Pancreas (tissue), 10 donors: Measurements from ENCODE around the gene POGLUT3. TPM values are rescaled to one million over a fixed set of nuclear protein-coding genes. Genes with fewer than 3 reads are reported as not detected.

Experiments used
- ATAC-seq, 4 donors: fragments of 200-7000 bp; cut with Tn5 transposase; one replicate each; pipeline versions ENCODE4 v1.8.0 to v1.9.1; 2020; ENCODE audit warnings: mild to moderate bottlenecking in 4 of 4, moderate library complexity in 4 of 4
- DNase-seq, 6 donors: peaks; one replicate each; pipeline ENCODE4 v3.0.0-alpha.2; 2020
- FAIRE-seq: peaks from 2 replicates; lab custom pipeline; 2012; peaks lifted over from hg19 to GRCh38; lab: Jason Lieb, UNC
- H3K27ac ChIP-seq, 4 donors: fragments of 200-600 bp; sonication (generic); 1 replicate in 3 of 4; 2 replicates in 1 of 4; pipeline versions ENCODE4 v1.5.0 to v1.8.0; 2020
- H3K27me3 ChIP-seq, 4 donors: fragments of 200-600 bp; one replicate each; pipeline ENCODE4 v1.8.0; 2021
- H3K36me3 ChIP-seq, 3 donors: fragments of 200-600 bp; sonication (generic) in 1 of 3; one replicate each; pipeline versions ENCODE4 v1.5.0 to v1.8.0; 2020 to 2021
- H3K4me1 ChIP-seq, 3 donors: fragments of 200-600 bp; one replicate each; pipeline ENCODE4 v1.8.0; 2021
- H3K4me3 ChIP-seq, 4 donors: fragments of 200-600 bp; sonication (generic) in 2 of 4; one replicate each; pipeline versions ENCODE4 v1.5.0 to v1.8.0; 2020 to 2021
- H3K9me3 ChIP-seq, 4 donors: fragments of 200-600 bp; one replicate each; pipeline ENCODE4 v1.8.0; 2021
- CTCF ChIP-seq, 4 donors: fragments of 200-600 bp; sonication (generic) in 3 of 4; IDR thresholded peaks; one replicate each; pipeline versions ENCODE4 v1.5.0 to v1.8.0; 2021; ENCODE audit warnings: antibody characterized with exemption in 4 of 4
- WGBS, 2 donors: extraction: QIAGEN DNeasy Blood & Tissue Kit; methylation state at CpG; one replicate each; pipeline ENCODE4 v1.1.7; 2013; 5-methylcytosine and 5-hydroxymethylcytosine counted together
- intact Hi-C, 3 donors: fragments of 100-400 bp; cut with DNase I; formaldehyde crosslinking; loops; one replicate each; pipeline versions ENCODE4 v1.11.1 to v1.14.2; 2022
- polyA plus RNA-seq, 2 donors: library from polyadenylated mRNA; stranded (reverse); fragments of 200-250 nt; gene quantifications; one replicate each; pipeline ENCODE4 v1.2.3, GENCODE V29; 2013
- total RNA-seq, 6 donors: library from RNA; stranded (reverse); fragmentation: NEBNext Ultra II Directional in 4 of 6; extraction: Animal tissue kit (Norgen Biotek cat#: 25700) in 4 of 6; gene quantifications; one replicate each; pipeline versions ENCODE4 v1.2.1 to v1.2.4, GENCODE V29; 2021 to 2023
- donor health status: healthy with polysubstance abuse.
- donor health status: DM: no; HTN: no; CAD: no; lungs with moderate emphysema.
- donor health status: DM: no; HTN: no; CAD: no.
- donor health status: control.
- donor health status: control.
- donor health status: Bipolar disorder and iron deficiency.
- donor health status: DM: yes; HTN: yes; CAD: no.
- donor health status: DM: no; HTN: no; CAD: no.
- donor health status: DM: no; HTN: no; CAD: no.
- donor health status: DM: yes; HTN: yes; CAD: no.

Gene POGLUT3
- total and polyA plus RNA-seq, 8 donors: 3.8 to 12.1 (median 7.5) TPM

- peaks cover 0 to 10% (median 3%) of the 10 kb centered on the region in 3 donors for H3K36me3 ChIP-seq
- no peak overlapping the region for H3K4me3 ChIP-seq
- FAIRE-seq: no peak
- H3K4me1 ChIP-seq: no peaks in the 10 kb centered on the region
- no peak overlapping the region for H3K27ac ChIP-seq
- no peak for ATAC-seq
- DNase-seq: no peak
- no peaks in the 10 kb centered on the region for H3K9me3 ChIP-seq
- no peaks in the 10 kb centered on the region for H3K27me3 ChIP-seq
- 84 to 87% methylated on average over 10 of the region's 10 CpGs for WGBS, 2 donors
- no peak for TF ChIP-seq CTCF (IDR thresholded peaks at IDR 0.05)
- intact Hi-C loops: no loop called here
These were observed 20.4 kb upstream of the POGLUT3 start for GRCh38 chr11:108518581-108518980.

- no peak overlapping the region for H3K27ac ChIP-seq
- H3K9me3 ChIP-seq: no peaks in the 10 kb centered on the region
- FAIRE-seq: no peak
- 98% methylated on average over 4 of the region's 4 CpGs for WGBS, 2 donors
- no peak overlapping the region for H3K4me3 ChIP-seq
- no peaks in the 10 kb centered on the region for H3K4me1 ChIP-seq
- peaks cover 0 to 10% (median 3%) of the 10 kb centered on the region in 3 donors for H3K36me3 ChIP-seq
- ATAC-seq: no peak
- TF ChIP-seq CTCF (IDR thresholded peaks at IDR 0.05): no peak
- no peaks in the 10 kb centered on the region for H3K27me3 ChIP-seq
- no peak for DNase-seq
- intact Hi-C loops: no loop called here
These were observed 17.9 kb upstream of the POGLUT3 start for GRCh38 chr11:108516125-108516524.

- no peaks in the 10 kb centered on the region for H3K27me3 ChIP-seq
- DNase-seq: no peak
- ATAC-seq: no peak
- peaks cover 0 to 10% (median 3%) of the 10 kb centered on the region in 3 donors for H3K36me3 ChIP-seq
- no peaks in the 10 kb centered on the region for H3K4me1 ChIP-seq
- intact Hi-C loops: no loop called here
- no peak overlapping the region for H3K4me3 ChIP-seq
- WGBS, 2 donors: 94 to 95% methylated on average over 2 of the region's 2 CpGs
- no peak for FAIRE-seq
- no peak overlapping the region for H3K27ac ChIP-seq
- no peaks in the 10 kb centered on the region for H3K9me3 ChIP-seq
- TF ChIP-seq CTCF (IDR thresholded peaks at IDR 0.05): no peak
These were observed 14.5 kb upstream of the POGLUT3 start for GRCh38 chr11:108512708-108513107.

- no peaks in the 10 kb centered on the region for H3K27me3 ChIP-seq
- H3K27ac ChIP-seq: no peak overlapping the region
- no peak overlapping the region for H3K4me3 ChIP-seq
- ATAC-seq: no peak
- TF ChIP-seq CTCF (IDR thresholded peaks at IDR 0.05): no peak
- WGBS, 2 donors: 94 to 97% methylated on average over 2 of the region's 2 CpGs
- DNase-seq: no peak
- no peak for FAIRE-seq
- no peaks in the 10 kb centered on the region for H3K9me3 ChIP-seq
- H3K4me1 ChIP-seq: no peaks in the 10 kb centered on the region
- peaks cover 0 to 10% (median 3%) of the 10 kb centered on the region in 3 donors for H3K36me3 ChIP-seq
- intact Hi-C loops: no loop called here
These were observed 13.8 kb upstream of the POGLUT3 start for GRCh38 chr11:108511851-108512474.
